GM21447 (cell line): Measurements from ENCODE around the gene IKZF2.
A peak's percentile ranks its signal among the peaks of the same experiment; 100 is the strongest.
"Not testable (repeated sequence)": the region's sequence is repeated elsewhere in the genome, so short reads cannot be mapped to it uniquely, and the experiment has no call there.

ENCODE experiments used
- ATAC-seq: cut with Tn5 transposase; IDR thresholded peaks from one replicate; pipeline ENCODE4 v1.9.1; 2021; ENCODE audit not compliant: unreplicated experiment

The IKZF2 gene

DNA sequence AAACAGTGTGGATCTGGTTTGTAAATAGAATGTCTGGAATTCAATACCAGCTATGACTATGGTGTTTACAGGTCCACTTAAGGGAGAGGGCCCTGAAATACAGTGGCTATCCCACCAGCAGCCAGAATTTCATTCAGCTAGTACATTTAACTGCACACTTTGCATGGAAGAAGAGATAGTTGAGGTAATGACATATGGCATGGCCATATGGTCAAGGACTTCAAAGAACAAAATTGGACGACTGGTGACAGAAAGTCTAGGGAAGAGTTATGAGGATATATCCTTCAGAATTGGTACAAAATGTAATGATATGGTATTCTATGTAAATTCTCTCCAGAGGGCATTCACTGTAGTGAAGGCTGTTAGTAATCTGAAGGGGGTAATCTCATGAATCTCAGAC lies 105.0 kb downstream of the IKZF2 start:
- no peak for ATAC-seq

DNA sequence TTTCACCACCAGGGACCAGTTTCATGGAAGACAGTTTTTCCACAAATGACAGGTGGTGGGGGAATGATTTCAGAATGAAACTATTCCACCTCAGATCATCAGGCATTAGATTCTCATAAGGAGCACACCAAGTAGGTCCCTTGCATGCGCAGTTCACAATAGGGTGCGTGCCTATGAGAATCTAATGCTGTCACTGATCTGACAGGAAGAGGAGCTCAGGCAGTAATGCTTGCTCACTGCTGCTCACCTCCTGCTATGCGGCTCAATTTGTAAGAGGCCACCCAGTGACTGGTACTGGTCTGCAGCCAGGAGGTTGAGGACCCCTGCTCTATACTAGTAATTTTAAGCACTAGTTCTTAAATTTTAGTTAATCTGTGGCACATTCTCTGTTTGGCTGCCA lies 107.8 kb downstream of the IKZF2 start:
- ATAC-seq = no peak

DNA sequence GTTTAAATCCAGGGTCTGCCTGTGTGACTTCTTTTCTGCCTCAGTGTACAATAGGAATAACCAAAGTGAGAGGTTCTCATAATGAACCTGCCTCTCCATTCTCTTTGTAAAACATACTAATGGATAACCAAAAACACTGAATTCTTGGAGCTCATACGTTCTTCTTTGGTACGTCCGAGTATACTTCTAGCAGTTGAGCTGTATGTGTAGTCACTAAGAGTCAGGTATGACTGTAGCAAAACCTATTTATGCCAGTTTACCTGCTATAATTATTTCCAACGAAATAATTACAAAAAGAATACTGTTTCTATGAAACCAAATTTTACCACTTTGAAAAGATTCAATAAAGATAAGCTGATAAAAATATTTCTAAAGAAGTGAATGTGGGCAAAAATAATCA lies 109.2 kb downstream of the IKZF2 start:
- no peak for ATAC-seq

DNA sequence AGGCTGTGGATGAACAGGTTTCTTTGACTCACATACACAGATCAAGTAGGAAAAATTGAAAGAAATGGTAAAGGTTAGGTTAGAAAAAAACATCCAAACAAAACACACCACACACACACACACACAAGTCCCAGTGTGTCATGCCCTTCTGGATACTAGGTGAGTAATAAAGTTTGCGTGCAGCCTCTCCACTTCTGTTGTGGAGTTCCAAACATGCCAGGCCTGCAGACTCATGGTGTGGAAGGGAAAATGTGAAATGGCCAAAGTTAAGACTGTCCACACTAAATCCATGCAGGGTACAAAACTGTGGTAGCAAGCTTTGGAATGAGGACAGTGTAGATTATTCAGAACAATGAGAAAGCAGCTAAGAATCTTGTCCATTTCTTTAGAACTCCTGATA lies 114.6 kb downstream of the IKZF2 start:
- no peak for ATAC-seq

DNA sequence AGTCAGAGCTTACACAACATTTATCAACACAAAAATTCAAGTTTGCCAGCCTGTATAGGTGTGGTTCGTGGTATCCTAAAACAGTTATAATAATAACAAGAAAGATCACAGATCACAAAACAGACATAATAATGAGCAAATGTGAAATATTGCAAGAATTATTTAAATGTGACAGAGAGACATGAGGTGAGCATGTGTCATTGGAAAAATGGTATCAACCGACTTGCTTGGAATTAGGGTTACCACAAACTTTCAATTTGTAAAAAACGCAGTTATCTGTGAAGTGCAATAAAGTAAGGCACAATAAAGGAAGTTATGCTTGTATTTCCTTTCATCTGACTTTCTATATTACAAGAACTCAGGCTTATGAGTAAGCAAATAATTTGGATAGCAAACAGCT lies 116.8 kb downstream of the IKZF2 start:
- no peak for ATAC-seq

DNA sequence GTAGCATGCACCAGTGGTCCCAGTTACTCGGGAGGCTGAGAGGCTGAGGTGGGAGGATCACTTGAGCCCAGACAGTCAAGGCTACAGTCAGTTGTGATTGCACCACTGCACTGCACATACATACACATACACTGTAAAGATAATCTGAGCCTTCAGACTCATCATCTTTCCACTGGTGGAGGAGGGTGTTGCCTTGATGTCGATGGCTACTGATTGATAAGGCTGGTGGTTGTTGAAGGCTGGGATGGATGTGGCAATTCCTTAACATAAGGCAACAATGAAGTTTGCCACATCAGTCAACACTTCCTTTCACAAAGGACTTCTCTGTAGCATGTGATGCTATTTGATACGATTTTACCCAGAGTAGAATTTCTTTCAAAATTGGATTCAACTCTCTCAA lies 118.8 kb downstream of the IKZF2 start:
- ATAC-seq = no peak

DNA sequence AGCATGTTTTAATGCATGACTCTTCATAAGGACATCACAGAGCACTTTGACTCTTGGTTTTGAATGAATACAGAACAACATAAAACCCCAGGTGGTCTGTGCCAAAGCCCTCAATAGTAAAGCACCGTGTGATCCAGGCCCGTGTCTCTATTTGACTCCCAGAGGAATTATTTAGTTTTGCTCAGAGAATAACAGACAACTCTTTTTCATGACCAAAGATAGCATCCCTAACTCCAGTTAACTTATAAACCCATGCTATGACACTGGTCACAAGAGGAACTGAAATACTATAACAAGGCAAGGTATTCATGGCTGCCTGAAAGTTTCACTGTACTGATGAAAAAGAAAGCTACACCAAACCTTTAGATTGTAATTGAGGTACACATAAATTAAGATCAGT lies 128.4 kb downstream of the IKZF2 start:
- peak; percentile 66 for ATAC-seq

DNA sequence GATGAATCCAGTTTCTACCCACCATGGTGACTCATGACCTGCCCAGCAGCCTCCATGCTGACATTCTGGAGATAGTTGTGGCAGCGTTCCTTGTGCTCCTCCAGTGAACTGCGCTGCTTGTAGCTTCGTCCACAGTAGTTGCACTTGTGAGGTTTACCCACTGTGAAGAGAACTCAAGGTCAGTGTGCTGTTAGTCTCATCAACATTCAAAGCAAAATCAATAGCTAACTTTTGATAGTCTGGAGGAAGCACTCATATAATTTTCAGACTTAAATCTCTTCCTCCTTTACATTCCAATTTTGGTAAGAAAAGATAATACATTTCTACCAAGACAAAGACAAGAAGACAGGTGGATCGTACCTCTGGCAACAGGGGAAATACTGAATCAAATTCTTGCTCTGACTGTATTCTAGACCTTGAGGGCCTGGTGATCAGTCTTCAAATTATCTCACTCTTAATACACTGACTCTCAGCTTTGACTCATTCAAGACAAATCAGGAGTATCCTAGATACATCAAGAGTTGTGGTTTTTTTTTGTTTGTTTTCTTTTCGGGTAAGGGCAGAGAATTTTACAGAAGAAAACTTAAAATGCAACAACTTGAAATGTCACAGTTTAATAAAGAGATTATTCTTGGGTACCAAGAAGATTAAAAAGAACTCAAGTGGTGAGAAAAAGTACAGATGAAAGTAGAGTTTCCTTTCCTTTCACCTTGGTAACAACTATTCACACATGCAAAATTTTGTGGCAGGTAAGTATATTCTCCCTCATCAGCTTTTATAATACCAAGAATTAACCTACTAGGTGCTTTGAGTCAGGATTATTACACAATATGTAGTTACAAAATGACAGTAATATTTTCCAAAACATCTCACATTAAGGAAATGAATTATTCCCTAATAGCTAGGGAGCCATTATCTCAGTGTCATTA lies 129.2 kb downstream of the IKZF2 start:
- ATAC-seq = peak; percentile 77

DNA sequence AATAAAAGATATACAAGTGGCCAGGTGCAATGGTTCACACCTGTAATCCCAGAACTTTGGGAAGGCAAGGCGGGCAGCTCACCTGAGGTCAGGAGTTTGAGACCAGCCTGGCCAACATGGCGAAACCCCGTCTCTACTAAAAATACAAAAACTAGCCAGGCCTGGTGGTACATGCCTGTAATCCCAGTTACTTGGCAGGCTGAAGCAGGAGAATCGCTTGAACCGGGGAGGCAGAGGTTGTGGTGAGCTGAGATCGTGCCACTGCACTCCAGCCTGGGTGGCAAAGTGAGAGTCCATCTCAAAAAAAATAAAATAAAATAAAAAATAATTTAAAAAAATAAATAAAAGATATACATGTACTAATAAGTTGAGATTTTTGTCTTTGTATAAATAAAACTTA lies 130.5 kb downstream of the IKZF2 start:
- not testable (repeated sequence) for ATAC-seq

DNA sequence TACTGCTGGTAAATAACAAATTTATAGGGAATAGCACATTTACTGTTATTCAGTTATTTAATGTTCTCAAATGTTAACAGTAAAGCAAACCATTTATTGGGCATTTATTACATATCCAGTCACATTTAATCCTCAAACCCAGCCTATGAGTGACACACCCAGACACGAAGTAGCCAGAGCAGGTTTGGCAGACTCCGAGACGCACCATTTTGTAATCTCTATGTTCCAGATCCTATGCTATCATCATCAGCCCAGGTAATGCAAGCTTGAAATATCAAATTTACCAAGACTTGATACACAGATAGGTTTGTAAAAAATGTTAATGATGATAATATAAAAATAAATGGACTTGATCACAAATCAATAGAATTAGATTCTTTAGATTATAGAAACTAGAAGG lies 131.1 kb downstream of the IKZF2 start:
- no peak for ATAC-seq

DNA sequence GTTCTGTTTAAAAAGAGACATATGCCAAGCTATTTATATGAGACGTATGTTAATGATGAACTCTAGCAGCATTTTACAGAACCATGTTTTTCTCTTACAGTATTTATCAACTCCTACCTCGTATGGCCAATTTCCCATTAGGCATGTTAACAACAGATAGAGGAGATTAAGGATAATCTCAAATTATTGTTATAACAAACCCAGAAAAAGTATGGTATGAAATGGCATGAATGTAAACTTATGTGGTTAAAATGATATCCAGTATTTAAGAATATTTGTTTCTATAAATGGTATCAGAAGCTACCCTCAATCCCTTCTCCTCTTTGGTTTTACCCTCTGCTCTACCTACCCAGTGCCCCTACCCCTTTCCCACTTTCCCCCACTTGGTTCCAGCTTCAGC lies 132.0 kb downstream of the IKZF2 start:
- no peak for ATAC-seq

DNA sequence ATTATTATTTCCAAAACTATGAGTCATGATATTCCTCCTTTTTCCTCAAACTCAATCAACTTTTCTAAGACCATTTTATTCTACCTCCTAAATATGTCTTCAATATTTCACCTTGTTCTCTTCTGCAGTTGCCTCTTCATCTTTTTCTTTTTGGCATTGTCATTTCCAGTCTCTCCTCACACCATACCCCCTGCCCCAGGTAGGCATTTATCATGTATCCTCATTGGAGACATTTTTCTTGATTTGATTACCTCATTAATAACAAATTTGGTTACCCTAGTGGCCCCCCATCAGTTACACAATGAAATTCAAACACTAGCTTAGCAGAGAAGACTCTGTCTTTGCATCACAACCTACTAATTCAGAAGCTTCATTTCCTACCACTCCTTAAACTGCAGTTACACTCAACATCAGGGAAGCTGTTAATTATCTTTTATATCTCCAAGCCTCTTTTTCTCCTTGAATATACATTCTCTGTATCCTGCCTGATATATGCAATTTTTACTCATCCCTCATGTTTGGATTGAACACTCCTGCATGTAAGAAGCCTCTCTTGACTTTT lies 133.0 kb downstream of the IKZF2 start:
- no peak for ATAC-seq

DNA sequence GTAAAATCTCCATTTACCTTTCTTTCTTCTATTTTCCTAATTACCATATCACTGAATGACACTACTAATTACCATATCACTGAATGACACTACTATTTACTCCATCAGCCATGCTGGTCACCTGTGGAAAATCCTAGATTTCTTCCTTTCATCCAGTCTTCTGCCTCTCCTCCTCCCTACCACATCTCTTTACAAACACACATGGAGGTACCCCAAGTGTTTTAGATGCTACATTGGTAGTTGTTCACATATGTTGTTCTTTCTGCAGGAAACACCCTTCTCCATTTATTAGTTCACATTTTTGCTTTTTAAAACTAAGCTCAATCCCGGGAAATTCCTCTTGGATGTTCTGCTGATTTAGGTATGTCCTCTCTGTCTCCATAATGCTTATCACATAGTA lies 134.0 kb downstream of the IKZF2 start:
- ATAC-seq = no peak

DNA sequence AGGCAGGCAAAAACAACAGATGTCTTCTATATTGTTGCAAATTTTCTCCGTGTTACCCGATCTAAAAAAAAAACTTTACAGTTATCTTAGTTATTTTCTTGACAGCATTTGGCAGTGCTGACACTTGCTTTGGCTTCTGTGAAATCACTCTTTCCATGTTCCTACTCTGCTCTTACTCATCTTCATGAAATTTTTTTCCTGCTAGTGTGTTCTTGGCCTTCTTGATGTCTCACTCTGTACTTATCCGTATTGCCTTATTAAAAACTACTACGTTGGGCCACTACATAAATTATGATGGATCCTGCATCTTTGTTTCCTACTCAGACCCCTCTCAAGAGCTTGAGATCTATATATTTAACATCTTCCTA lies 134.4 kb downstream of the IKZF2 start:
- no peak for ATAC-seq

DNA sequence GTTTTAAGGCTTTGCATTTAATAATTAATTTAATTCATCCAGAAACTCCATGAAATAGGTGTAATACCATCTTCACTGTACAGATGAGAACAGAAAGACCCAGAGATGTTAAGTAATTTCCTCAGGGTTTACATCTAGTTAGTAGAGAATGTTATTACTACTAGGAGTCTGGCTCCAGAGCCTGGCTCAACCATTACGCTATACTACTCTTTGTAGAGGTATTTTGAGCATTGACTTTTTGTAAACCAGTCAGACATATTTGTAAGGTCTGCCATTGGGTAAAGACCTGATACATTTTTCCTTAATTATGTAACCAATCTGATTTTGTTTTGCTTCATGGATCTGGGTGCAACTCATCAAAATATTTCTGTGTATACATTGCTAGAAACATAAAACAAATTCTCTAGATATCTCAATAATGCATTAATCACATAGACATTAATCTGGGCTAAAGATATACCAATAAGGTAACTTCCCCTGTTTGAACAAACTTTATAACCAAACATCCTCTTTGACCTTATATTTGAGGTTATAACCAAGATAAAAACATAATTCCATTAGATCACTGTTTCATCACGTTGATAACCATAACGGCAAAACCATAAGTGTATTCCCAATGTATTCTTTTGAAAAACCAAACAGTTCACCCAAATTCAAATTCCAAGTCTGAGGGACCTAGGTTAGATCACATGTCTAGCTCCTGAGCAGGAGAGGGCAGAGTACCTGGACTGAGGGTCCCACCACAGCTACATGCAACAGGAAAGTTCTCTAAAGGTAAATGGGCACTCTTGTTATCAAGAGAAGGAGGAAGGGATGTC lies 135.0 kb downstream of the IKZF2 start:
- ATAC-seq = no peak

DNA sequence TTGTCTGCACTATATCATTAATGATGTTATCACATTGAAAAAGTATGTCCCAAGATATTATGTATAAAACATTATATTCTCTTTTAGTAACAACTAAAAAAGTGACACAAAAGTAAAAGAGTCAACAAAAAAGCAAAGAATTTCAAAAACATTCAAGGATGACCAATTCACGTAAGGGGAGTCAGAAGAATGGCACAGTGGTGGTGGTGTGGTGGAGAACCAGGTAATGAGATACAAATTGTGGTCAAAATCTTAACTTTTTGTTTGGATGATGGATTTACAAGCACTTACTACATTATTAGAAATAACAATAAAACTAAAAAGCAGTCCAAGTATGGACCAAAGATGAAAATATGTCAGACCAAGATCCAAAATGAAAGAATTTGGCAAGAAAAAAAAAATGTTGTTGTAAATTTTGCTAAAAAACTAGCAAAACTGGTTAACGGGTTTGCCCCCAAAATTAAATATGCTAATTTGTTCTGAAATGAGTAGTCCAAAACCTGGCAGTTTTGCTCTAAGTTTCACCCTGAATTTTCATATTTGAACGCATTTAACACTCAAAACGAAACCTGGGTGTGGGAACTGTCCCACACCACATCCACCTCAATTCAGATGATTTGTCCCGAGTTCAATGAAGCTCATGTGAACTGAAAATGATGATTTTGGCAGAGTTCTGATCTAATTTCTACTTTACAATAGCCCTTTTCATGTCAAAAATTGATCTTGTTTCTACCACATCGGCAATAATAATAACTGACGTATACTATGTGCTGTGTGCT lies 135.8 kb downstream of the IKZF2 start:
- ATAC-seq = peak; percentile 81

DNA sequence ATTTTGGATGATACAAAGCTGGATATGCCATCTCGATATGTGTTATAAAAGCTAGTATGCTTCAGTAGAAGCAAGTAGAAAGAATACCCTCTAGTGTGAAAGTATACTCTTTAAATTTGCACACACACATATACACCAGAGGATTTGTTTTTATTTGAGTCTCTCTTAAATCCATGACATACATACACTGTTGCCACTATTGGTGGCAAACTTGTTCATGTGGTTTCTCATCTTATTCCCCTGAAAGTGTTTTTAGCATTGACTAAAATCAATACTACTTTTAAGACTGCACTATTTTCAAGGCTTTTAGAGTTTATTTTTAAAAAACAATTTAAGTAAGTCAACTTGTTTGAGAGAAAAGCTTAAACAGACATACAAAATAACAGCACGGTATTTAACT lies 137.4 kb downstream of the IKZF2 start:
- no peak for ATAC-seq

DNA sequence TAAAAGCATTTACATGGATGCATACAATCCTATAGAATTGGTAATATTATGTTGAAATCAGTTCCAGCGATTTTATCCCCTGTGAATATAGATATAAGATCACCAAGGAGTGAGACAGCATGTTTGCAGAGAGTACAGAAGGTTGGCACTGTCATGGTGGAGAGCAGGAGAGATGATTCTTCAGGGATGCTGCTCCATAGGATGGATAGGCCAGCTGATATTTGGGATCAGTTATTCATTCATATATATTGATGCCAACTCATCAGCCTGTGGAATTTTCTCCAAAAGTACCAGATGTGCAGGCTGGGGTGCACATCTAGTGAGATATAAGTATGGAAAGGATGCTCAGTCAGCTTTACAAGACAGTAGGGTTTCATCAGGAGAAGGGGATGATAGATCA lies 139.9 kb downstream of the IKZF2 start:
- no peak for ATAC-seq

DNA sequence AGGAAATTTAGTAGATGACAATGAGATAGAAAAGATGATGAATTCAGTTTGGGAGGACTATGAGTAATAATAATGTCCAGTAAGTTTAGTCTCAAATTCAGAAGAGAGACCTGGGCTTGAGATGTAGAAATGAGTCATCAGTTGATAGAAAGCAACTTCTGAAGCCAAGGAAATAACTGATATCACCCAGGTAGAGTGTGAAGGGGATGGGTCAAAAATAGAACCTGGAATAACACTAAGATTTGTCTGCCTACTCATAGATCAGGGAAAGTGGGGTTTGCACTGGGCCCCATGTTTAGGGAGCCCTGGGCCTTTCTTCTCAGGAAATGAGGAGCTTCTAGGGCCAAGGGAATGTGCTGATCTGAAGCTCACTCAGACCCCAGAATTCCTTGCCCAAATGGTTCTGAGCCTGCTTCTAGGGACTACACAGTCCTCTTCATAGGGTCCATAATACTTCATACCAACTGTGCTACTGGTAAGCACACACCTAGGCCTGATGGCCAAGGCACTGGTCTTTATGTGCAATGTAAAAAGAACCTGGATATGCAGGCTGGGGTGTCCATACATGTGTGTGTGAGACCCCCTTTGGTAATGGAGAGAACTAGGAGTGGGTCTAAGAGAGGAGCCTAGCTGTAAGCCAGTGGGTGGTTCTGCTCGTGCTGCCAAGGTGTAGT lies 141.2 kb downstream of the IKZF2 start:
- ATAC-seq = no peak

DNA sequence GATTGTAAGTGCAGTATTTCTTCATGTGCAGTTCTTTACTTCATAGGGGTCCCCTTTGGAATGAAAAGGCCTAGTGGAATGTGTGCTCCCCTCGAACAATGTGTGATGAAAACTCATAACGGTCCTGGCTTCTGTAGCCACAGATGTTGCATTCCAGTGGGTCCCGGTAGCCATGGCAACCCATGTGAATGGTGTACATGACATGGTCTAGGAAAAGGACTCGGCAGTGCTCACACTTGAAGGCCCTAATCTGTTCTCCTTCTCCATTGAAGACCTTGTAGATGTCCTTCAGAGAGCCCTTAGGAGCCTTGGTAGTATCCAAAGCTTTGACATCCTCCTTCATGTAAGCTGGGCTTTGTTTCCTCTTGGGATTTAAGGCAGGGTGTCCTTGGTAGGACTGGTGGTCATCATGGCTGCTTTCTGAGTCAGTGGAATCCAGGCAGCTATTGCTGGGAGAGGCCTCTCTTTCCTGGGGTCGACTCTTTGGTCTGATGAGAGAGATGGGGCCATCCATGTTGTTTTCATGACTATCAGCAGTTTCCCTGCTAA lies 144.0 kb downstream of the IKZF2 start:
- no peak for ATAC-seq
